ENCODE data around the gene DDR2.

- TF ChIP-seq CTCF (conservative IDR thresholded peaks at IDR 0.05) (no peak), ZFX (IDR thresholded peaks at IDR 0.05) (no peak)
Observed at GRCh38 chr1:162691999-162692575, 59.8 kb downstream of the DDR2 start.

All from C4-2B (cell line).